ENCODE results near the gene SATB1.
"Not testable (repeated sequence)": the region's sequence is repeated elsewhere in the genome, so short reads cannot be mapped to it uniquely, and the experiment has no call there.

SATB1 gene

GRCh38 chr3:18349197-18349798 lies 75.8 kb downstream of the SATB1 start:
- DNase-seq, result no peak

- no peak for DNase-seq
Measured at GRCh38 chr3:18346097-18346496, 79.0 kb downstream of the SATB1 start.

- DNase-seq, result no peak
Measured at GRCh38 chr3:18345015-18345367, 80.1 kb downstream of the SATB1 start.

- no peak for DNase-seq
Measured at GRCh38 chr3:18344306-18345014, 80.7 kb downstream of the SATB1 start.

GRCh38 chr3:18343809-18344208 lies 81.3 kb downstream of the SATB1 start:
- DNase-seq, result no peak

- no peak for DNase-seq
Measured at GRCh38 chr3:18338827-18339514, 86.2 kb downstream of the SATB1 start.

- DNase-seq, result no peak
Measured at GRCh38 chr3:18337231-18337630, 87.9 kb downstream of the SATB1 start.

DNA sequence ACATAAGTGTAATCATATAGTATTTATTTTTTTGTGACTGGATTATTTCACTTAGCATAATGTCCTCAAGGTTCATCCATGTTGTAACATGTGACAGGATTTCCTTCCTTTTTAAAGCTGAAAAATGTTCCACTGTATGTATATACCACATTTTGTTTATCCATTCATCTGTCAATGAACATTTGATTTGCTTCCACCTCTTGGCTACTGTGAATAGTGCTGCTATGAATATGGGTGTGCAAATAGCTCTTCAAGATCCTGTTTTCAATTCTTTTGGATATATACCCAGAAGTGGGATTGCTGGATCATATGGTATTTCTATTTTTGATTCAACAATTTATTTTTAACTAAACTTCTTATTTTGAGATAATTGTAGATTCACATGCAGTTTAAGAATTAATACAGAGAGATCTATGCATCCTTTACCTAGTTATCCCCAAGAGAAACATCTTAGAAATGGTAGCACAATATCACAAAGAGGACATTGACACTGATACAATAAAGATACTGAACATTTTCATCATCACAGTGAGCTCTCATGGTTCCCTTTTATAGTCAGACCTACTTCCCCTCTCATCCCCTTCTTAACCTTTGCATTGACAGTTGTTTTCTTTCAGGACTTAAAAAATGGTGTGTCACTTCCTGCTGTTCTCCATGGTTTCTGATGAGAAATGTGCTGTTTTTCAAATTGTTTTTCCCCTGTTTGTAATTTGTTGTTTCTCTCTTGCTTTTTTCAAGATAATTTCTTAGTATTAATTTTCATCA lies 90.1 kb downstream of the SATB1 start:
- DNase-seq, result no peak

- DNase-seq, result not testable (repeated sequence)
Measured at GRCh38 chr3:18330772-18331441, 94.2 kb downstream of the SATB1 start.

GRCh38 chr3:18308096-18308650 lies 117.0 kb downstream of the SATB1 start:
- no peak for DNase-seq

GRCh38 chr3:18307529-18307928 lies 117.6 kb downstream of the SATB1 start:
- no peak for DNase-seq

DNA sequence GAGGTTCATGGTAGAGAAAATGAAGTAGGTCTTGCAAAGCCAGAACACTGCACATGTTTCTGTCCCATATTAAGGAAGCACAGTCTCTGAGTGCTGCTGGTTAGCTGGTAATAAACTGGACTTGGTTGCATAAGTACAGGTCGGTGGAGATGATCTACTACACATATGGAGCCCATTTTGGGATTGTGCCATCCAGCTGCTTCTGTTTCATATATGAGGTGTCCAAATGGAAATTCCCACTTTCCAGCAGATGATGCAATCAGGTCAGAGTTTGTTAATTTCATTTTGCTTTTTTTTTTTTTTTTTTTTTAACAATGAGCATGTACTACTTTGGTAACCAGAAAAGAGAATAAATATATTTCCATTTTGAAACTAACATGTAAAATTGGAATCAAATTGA lies 122.6 kb downstream of the SATB1 start:
- DNase-seq, result no peak

- DNase-seq, result no peak
Measured at GRCh38 chr3:18301781-18302180, 123.4 kb downstream of the SATB1 start.

- no peak for DNase-seq
Measured at GRCh38 chr3:18300916-18301315, 124.2 kb downstream of the SATB1 start.

DNA sequence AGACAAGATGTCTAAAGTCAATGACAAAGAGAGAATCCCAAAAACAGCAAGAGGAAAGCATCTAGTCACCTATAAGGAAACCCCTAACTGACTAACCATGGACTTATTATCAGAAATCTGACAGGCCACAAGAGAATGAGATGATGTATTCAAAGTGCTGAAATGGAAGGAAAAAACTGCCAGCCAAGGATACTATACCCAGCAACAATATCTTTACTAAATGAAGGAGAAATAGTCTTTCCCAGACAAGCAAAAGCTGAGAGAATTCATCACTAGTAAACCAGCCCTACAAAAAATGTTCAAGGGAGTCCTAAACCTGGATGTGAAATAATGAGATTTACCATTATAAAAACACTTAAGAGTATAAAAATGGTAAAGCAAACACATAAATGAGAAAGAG lies 128.0 kb downstream of the SATB1 start:
- DNase-seq, result no peak
